Activated CD8-positive, alpha-beta memory T cell treated with anti-CD3 and anti-CD28 coated beads, Interleukin-2, amount 50 U/mL, for 4 hours (primary cell): ENCODE results near the gene PSMA7.
"Not testable (repeated sequence)": the region's sequence is repeated elsewhere in the genome, so short reads cannot be mapped to it uniquely, and the experiment has no call there.

Source experiments
- DNase-seq: peaks from one replicate; pipeline ENCODE4 v3.0.0-alpha.2; 2020

PSMA7 gene

DNA sequence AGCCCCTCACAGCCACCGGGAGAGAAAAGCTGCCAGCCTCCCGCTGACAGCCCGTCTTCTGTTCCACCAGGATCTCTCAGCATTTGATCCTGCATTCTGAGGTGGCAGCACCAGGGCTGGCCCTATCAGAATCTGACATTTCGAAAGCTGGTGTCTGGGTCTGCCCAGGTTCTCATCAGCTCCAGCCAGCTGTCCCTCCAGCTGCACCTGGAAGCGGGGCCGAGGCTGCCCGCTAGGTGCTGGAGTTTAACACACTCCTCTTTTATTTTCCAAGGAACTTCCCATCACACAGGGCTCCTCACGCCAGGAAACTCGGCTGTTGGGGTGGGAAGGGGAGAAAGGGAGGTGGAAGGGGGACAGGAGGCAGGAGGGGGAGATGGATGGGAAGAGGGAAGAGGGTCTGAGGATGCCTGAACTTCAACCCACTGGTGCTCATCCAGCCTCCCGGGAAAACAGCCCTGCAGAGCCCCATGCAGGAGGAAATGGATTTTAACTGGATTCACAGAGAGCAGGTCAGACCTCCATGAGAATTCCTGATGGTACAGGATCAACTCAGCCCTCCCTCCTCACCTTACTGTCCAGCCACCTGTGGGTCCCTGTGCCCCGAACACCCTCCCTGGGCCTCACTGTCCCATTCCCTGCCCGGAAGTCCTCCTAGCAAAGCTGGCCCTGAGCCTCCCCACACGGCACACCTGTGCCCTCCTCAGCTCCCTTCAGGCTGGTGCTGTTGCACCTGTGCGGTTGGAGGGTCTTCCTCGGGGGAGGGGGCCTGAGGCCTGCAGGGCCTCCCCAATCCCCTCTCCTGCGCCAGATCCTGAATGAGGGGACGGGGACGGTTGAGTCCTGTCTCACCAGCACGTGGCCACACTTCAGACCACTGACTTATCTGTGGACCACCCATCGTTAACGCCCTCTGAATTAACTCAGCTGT lies 24.8 kb downstream of the PSMA7 start:
- DNase-seq, result no peak

DNA sequence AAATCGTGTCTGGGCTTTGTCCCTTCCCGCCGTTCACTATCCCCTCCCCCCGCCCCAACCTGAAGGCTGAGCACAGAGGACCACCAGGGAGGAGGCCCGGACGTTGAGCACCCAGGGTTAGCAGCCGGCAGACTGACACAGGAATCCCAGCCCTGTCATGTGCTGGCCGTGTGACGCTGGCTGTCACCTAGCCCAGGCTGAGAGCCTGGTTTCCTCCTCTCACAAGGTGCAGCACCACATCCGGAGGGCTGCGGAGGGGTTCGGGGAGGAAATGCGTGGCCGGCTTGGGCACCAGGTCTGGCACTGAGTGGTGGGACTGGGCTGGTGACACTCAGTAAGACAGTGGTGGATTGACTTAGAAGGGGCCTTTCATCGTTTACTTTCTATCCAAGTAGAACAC lies 25.5 kb downstream of the PSMA7 start:
- peak; percentile 69 for DNase-seq

- no peak for DNase-seq
These were observed 25.9 kb downstream of the PSMA7 start for GRCh38 chr20:62117362-62117646.

DNA sequence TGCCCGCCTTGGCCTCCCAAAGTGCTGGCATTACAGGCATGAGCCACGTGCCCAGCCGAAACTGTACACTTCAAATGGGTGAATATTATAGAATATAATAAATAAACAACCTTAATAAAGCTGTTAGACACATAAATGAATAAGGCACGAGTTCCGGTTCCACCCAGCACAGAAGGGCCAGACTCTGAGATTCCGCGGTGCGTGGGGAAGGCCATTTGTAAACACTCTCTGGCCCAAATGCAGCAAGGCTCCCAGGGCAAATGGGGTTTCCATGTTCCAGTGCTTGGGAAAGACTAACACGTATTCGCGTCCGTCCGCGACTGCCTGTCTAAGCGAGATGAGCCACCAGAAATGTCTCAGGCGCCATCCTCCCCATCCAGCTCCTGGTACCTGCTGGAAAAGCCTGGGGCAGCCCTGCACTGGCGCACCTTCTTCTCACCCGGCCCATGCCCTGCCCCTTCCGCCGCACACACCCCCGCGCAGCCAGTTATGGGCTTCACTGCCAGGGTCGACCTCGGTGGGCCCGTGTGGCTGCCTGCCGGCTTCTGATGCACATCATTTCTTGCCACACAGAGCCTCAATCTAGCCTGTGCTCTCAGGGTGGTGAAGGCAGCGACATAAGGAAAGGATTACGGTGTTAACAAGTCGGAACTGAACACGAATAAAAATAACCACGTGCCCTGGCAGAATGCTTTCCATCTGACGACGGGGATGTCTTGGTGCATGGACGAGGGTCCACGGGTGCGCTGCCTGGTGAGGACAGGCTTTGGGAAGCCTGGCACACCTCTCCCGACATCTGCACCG lies 26.4 kb downstream of the PSMA7 start:
- no peak for DNase-seq

GRCh38 chr20:62115800-62116407 lies 27.3 kb downstream of the PSMA7 start:
- DNase-seq, result not testable (repeated sequence)

DNA sequence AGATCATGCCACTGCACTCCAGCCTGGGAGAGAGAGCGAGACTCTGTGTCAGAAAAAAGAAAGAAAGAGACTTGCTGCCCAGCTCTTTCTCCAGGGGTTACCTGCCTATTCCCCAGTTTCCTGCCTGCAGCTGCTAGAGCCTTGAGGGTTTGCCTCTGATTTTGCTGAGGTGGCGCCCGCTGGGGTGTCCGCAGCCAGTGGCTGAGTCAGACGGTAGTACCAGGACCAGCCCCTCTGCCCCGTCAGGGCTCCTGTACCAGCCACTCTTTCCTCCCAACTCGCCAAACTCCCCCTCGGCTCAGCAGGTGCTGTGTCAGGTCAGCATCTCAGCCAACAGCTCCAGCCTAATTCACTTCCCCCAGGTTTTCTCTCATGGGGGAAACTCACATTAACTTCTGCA lies 28.3 kb downstream of the PSMA7 start:
- DNase-seq, result no peak

DNA sequence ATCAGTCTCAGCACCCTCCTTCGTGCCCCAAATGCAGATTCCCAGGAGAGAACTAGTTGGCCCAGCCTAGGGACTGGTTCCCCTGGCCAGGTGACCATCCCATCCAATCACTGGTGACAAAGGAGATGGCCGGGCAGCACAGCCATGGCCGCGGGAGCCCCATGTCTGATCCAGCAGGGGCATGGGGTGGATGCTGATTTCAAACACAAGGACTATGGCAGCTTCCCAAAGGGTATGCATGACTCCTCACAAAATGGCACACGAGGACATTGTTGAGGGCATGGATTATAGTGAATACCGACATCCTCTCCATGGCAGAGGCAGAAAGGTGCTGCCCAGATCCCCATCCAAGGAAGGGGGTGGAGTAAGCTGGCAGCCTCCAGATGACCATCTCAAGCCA lies 30.8 kb downstream of the PSMA7 start:
- no peak for DNase-seq

DNA sequence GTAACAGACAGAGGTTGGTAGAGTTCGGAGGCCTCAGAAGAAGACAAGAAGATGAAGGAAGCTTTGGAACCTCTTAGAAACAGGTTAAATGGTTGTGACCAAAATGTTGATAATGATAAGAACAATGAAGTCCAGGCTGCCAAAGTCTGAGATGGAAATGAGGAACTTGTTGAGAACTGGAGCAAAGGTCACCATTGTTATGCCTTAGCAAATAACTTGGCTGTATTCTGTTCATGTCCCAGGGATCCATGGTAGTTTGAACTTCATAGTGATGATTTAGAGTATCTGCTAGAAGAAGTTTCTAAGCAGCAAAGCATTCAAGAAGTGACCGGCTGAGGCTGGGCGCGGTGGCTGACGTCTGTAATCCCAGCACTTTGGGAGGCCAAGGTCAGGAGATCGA lies 32.0 kb downstream of the PSMA7 start:
- no peak for DNase-seq

GRCh38 chr20:62105592-62105991 lies 37.6 kb downstream of the PSMA7 start:
- no peak for DNase-seq

DNA sequence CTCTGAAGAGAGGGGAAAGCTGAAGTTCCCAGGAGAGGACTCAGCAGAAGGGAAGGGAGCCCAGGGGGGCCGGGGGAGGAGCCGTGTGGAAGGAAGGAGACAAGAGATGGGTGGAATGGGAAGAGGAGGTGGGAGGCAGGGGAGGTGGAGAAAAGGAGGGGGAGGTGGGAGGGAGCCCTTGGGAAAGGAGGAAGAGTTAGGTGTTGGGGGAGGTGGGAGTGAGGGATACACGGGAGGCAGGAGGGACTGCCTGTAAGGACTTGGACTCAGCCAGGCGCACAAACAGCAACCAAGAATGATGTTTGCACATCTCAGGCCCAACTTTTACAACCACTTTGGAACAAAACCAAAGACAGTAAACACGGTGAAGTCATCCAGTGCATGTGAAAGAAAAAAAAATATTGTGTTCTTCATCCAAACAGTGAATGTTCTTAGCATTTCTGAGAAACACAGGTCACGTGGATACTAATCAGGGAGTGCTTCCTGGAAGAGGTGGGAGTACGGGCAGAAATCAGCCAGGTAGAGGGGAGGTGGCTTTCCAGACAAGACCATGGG lies 38.3 kb downstream of the PSMA7 start:
- no peak for DNase-seq

DNA sequence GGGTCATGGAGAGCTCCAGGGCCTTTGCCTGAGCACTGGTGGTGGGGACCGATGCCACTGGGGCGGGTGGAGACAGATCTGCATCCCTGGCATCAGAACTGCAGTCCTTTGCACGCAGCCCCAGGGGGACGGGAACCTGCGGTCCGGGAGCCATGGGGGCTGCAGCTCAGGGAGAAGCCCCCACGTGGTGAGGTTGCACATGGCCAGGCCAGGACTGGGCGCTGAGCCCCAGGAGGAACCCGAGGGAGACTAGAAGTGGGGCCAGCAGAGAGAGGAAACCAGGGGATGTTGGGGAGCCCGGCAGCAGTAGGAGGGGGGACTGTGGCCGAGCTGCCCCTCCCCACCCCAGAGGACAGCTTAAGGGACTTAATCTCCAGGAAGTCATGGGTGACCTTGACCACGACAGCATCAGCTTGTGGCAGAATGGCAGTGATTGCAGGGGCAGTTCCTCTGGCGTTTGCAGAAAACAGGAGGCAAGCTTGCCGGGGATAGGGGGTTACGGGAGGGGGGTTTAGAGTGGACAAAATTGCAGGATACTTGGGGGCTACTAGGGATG lies 38.9 kb downstream of the PSMA7 start:
- DNase-seq, result no peak

GRCh38 chr20:62103508-62104233 lies 39.5 kb downstream of the PSMA7 start:
- no peak for DNase-seq

DNA sequence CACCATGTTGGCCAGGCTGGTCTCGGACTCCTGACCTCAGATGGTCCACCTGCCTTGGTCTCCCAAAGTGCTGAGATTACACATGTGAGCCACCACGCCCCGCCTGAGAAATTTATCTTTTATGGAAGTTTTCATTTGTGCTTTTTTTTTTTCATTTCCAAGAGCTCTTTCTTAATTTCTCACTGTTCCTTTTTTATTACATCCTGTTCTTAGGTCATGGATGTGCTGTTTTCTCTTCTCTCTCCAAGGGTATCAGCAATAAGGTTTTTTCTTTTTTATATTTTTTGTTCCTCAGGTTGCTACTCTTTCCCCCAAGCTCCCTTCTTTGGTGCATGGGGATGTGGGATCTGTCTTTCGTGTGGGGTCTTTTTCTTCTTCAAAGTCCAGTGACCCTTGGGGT lies 42.1 kb downstream of the PSMA7 start:
- DNase-seq, result no peak

- DNase-seq, result no peak
These were observed 45.2 kb downstream of the PSMA7 start for GRCh38 chr20:62097881-62098407.

DNA sequence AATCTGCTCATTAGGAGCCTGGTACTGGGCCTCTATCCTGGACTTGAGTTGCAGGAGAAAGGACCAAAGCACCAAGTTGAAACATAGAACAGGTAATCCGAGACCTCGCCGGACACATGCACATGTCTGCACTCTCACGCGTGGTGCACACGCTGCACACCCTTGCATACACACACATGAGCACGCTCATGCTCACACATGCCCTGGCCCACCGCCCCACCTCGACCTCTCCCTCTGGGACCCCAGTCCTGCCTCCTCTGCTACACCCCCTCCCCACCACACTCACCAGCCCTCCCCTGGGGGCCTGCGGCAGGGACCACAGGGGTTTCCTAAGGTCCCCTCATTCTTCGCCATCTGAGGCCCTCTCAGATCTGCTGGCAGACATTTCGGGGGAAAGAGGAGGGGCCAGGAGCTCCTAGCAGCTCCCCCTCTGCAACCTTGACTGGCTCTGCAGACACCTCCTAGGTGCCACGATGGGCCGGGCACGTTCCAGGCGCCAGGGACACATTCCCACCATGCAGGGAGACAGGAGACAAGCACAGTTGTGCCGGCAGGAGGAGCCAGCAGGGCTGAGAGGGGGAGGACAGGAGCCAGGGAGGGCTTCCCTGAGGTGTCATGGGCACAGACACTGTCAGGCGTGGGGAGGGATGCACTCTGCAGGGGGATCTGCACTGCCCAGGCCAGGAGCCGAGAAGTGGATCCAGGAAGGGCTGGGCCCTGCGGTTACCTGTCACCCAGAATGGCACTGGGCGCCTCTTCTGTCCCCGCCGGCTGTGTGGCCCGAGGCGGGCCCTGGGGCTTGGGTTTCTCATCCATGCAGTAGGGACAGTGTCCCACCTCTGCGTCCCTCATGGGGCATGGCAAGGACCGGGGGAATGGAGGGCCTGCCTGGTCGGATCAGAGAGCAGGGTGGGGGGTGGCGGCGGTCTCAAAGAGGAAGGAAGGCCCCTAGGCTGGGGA lies 46.5 kb downstream of the PSMA7 start:
- DNase-seq, result no peak

- DNase-seq, result no peak
These were observed 53.8 kb downstream of the PSMA7 start for GRCh38 chr20:62089393-62089792.

- DNase-seq, result no peak
These were observed 54.7 kb downstream of the PSMA7 start for GRCh38 chr20:62088258-62089127.

GRCh38 chr20:62087632-62088031 lies 55.6 kb downstream of the PSMA7 start:
- DNase-seq, result no peak

GRCh38 chr20:62087227-62087626 lies 56.0 kb downstream of the PSMA7 start:
- DNase-seq, result no peak
